Peyer's patch (tissue), 4 donors: ENCODE measurements around the gene SLC35B3.

ENCODE experiments used
- CTCF ChIP-seq, 6 experiments: fragments of 450-650 bp in 4 of 6; fragments of 200-600 bp in 2 of 6; sonication (generic) in 1 of 6; IDR thresholded peaks; one replicate each; pipeline ENCODE4 v1.5.1; 2017 to 2019; ENCODE audit warnings: antibody characterized with exemption in 6 of 6, mild to moderate bottlenecking in 3 of 6, moderate library complexity in 1 of 6
- POLR2A ChIP-seq, 2 donors: fragments of 450-650 bp; IDR thresholded peaks; one replicate each; pipeline ENCODE4 v1.5.1; 2017; ENCODE audit warnings: antibody characterized with exemption in 2 of 2, mild to moderate bottlenecking in 2 of 2, moderate library complexity in 2 of 2

- TF ChIP-seq POLR2A (IDR thresholded peaks at IDR 0.05) (peak; percentile 85 to 87), CTCF (IDR thresholded peaks at IDR 0.05) (peak in 1 of 6 experiments; percentile 32)
Measured at GRCh38 chr6:8435093-8435844, at the start of gene SLC35B3.
